NCI-H2029 treated with DMSO at 0.1 percent for 48 hours (cell line): ENCODE data around the gene TOR4A.

Experiments
- DNase-seq: peaks from one replicate; lab custom pipeline; 2025; lab: John Stamatoyannopoulos, UW

The TOR4A gene

DNA sequence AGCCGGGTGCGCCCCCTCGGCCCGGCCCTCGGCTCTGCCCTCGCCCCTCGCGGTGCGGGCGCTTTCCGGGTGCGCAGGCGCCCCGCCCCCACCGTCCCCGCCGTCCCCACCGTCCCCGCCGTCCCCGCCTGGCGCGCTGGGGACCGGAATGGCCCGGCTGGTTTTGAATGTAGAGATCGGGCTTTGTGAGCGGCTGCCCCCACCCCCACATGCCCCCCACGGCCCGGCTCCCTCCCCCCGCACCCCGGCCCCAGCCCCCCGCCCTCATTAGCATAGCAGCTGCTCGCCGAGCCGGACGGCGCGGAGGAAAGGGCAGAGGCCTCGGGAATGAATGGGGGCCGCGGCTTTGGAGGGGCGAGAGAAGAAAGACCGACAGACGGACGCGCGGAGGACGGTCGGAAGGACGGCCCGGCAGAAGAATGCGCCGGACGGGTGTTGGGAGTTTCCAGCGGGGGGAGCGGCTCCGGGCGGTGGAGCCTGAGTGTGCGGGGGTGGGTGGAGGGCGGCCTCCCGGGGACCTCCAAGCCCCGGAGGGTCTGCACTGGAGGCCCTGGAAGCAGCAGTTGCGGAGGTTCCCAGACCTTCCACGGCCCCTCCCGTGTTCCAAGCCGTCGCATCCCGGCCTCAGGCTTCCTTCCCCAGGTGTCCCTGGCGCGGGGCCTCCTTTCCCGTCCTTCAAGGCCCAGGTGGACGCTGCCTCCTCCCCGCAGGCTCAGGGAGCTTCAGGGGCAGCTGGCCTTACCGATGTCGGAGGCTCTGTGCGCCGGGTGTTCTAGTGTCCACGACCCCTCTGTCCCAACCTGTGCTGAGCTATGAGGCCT lies 18.5 kb downstream of the TOR4A start:
- no peak for DNase-seq

GRCh38 chr9:137296670-137297664 lies 19.4 kb downstream of the TOR4A start:
- no peak for DNase-seq

GRCh38 chr9:137297966-137298365 lies 20.4 kb downstream of the TOR4A start:
- DNase-seq, result no peak

DNA sequence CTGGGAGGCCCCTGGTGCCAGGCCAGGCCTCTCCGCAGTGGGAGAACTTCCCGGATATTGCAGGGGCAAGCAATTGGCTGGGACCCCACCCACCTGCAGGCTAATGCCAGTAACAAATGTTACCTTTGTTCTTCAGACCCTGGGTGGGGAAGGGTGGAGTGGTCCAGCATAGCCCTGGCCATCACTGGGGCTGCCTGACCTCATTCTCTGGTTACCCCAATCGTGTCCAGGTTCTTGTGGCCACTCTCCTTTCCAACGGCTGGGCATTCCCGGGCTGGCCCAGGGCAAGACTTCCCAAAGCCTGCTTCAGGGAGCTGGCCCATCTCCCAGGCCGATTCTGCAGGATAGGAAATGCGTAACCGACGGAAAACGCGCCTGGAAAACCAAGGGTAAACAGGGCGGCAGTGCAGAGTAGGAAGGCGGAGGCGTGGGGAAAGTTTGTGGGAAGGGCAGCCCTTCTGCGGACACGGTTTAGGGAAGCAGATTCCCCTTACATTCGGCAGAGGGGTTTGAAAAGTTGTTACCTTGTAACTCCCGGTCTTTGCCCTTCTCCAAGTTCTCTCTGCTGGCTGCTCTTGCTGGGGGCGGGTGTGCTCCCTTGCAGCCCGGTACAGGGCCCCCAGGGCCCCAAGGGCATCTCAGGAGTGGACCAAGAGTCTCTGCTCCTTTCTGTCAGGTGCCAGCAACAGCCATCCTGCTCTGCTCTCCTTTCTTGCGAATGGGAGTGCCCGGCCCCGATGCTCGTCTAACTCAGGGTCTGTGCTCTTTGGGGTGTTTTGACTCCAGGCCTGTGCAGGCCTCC lies 21.1 kb downstream of the TOR4A start:
- DNase-seq, result no peak

- DNase-seq, result no peak
Measured at GRCh38 chr9:137299203-137299565, 21.7 kb downstream of the TOR4A start.

DNA sequence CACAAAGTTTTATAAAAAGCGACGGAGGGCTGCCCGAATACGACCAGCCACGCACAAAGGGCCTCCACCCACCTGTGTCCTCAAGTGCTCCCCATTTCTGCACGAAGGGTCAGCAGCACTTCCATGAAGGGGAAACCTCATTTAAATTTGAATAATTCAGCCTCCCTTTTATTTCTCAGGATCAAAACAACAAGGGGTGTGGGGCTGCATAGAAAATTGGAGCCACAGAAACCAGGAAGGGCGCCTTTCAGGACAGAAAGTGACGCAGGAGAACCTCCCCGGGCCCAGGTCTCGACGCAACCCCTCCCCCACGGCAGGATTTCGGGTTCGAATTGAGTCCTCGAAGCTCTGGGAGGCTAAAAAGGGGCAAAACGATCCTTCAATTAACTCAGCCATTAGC lies 22.4 kb downstream of the TOR4A start:
- DNase-seq, result no peak

- DNase-seq, result no peak
Measured at GRCh38 chr9:137300567-137301080, 23.1 kb downstream of the TOR4A start.

GRCh38 chr9:137301081-137301947 lies 23.8 kb downstream of the TOR4A start:
- DNase-seq, result no peak

GRCh38 chr9:137302118-137302448 lies 24.6 kb downstream of the TOR4A start, which contains the start of gene NRARP:
Gene NRARP (minus strand): TSS chr9:137302271. CDS start chr9:137301928, 343 bp downstream.
- peak; percentile 28 for DNase-seq

GRCh38 chr9:137302449-137303150 lies 25.1 kb downstream of the TOR4A start:
- DNase-seq, result no peak

- DNase-seq, result no peak
Measured at GRCh38 chr9:137303151-137303892, 25.8 kb downstream of the TOR4A start.

DNA sequence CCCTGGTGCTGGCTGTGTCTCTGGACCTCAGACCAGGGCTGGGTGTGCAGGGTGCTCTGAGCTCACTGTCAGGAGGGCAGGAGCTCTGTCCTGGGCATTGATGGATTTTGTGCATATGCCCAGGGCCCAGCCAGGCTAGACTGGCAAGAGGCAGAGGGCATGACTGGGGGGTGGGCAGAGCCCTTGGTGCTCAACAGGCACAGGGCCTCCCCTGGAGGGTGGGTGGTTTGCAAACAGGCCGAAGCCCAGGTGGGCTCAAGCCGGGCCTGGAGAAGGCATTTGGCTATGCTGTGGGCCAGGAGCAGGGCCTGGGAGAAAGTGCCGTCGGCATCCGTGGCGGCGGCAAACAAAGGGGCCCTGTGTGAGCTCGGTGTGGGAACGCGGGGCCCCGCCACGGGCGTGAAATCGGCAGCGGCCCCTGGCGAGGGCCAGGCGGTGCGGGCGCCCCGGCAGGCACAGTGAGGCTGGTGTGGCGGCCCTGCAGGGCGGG lies 26.4 kb downstream of the TOR4A start:
- no peak for DNase-seq

DNA sequence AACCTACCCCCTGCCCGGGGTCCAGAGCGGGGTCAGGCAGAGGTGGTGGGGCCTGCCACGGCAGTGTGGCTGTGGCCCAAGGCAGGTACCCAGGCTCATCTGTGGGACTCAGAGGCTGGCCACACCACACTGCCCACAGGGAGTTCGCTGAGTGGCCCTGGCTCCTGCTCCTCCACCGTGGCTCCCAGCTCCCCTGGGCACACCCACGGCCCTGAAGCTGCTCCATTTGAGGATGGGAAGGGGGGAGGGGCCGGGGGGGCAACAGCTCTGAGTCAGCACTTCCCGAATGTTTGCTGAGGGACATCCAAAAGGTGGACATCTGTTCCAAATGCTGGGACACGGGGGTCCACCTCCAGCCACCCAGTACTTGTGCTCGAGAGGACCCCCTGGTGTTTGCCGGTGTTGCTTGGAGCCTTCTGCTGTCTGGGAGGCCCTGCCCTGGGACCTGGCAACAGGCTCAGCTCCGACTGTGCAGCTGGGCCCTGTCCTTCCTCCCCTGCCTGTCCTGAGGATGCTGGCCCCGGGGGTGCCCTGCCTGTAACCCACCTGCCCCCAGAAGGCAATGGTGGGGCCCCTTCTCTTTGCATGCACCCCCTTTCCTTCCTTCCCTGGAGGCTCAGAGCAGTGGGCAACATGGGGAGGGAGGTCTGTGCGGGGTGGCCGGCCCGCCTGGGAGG lies 27.0 kb downstream of the TOR4A start:
- DNase-seq, result no peak

DNA sequence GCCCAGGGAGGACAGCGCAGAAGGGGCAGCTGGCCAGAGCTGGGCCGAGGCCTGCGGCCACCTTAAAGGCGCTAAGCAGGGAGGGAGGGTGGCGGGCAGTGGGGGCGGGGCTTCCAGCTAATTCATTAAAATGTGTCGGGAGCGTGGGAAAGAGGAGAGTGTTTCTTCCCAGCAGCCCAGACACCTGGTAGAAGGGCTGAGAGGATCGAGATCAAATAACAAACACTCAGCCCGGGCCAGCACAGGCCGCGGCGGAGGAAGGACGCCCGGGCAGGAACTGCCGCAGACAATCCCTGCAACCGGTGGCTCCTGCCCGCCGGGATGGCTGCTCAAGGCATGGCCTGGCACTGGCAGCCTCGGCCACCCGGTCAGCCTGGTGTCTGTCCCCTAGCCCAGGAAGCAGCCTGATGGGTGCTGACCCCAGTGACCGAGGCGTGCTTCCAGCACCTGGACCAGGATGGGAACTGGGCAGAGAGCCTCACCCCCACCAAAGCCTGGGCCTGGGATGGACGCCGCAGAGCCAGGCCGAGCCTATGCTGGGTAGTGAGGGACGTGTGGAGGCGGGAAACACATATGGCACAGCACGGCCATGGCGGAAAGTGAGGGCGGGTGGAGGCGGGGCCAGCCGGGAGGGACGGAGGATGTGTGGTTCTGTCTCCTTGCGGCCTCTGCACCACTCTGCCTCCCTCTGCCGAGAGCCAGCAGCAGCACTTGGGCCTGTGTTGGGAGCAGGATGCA lies 27.7 kb downstream of the TOR4A start:
- DNase-seq, result peak; percentile 72

DNA sequence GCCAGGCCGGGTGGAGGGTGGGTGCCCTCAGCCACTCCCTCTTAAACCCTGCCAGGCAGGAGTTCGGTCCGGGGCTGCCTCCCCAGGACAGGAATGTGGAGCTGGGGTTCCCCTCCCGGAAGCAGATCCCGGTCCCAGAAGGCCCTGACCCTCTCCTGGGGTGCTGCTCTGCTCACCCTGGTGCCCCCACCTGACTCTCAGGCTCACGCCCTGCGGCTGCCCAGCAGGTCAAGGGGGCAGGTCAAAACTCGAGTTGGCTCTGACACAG lies 28.2 kb downstream of the TOR4A start:
- DNase-seq, result no peak

GRCh38 chr9:137306066-137306849 lies 28.7 kb downstream of the TOR4A start:
- no peak for DNase-seq

GRCh38 chr9:137306850-137307254 lies 29.3 kb downstream of the TOR4A start:
- DNase-seq, result no peak
